Esophagus squamous epithelium (tissue), 5 donors: ENCODE data around the gene ATP2A2. TPM values are rescaled to one million over a fixed set of nuclear protein-coding genes. Genes with fewer than 3 reads are reported as not detected.

ENCODE experiments used
- DNase-seq: peaks from one replicate; lab custom pipeline; 2025; lab: John Stamatoyannopoulos, UW
- H3K27ac ChIP-seq, 4 donors: fragments of 200-600 bp; sonication (generic); one replicate each; pipeline ENCODE4 v1.5.1; 2016 to 2019; ENCODE audit warnings: mild to moderate bottlenecking in 1 of 4
- H3K27me3 ChIP-seq, 4 donors: fragments of 200-600 bp; sonication (generic); 1 replicate in 3 of 4; 2 replicates in 1 of 4; pipeline versions ENCODE4 v1.5.1 to v1.6.0; 2017 to 2021; ENCODE audit warnings: antibody characterized with exemption in 1 of 4
- H3K36me3 ChIP-seq, 3 donors: fragments of 200-600 bp; sonication (generic); one replicate each; pipeline ENCODE4 v1.5.1; 2016 to 2019
- H3K4me1 ChIP-seq, 3 donors: fragments of 200-600 bp; sonication (generic); one replicate each; pipeline ENCODE4 v1.5.1; 2017 to 2019
- H3K4me3 ChIP-seq, 4 donors: fragments of 200-600 bp; sonication (generic); 1 replicate in 3 of 4; 2 replicates in 1 of 4; pipeline ENCODE4 v1.5.1; 2016 to 2019; ENCODE audit warnings: mild to moderate bottlenecking in 2 of 4, moderate library complexity in 1 of 4
- H3K9me3 ChIP-seq, 3 donors: fragments of 200-600 bp; sonication (generic); one replicate each; pipeline ENCODE4 v1.5.1; 2016 to 2019
- POLR2A ChIP-seq, 4 donors: fragments of 450-650 bp; IDR thresholded peaks; one replicate each; pipeline ENCODE4 v1.6.1; 2017; ENCODE audit warnings: antibody characterized with exemption in 4 of 4, mild to moderate bottlenecking in 4 of 4, moderate library complexity in 3 of 4
- WGBS, 2 donors: methylation state at CpG; one replicate each; pipeline ENCODE4 v1.1.5; 2018; 5-methylcytosine and 5-hydroxymethylcytosine counted together
- intact Hi-C: fragments of 100-400 bp; cut with DNase I; formaldehyde crosslinking; loops from one replicate; pipeline ENCODE4 v1.15.0; 2022
- total RNA-seq, 4 donors: library from RNA; depleted of rRNA; stranded (reverse); fragments of >200 nt; gene quantifications; one replicate each; pipeline ENCODE4 v1.1.0, GENCODE V29; 2016
- TF ChIP-seq, protein P1 (sequence below), 6 experiments: fragments of 450-650 bp in 4 of 6; fragments of 200-600 bp in 2 of 6; sonication (generic) in 2 of 6; IDR thresholded peaks; one replicate each; pipeline ENCODE4 v1.5.1; 2016 to 2019; ENCODE audit warnings: antibody characterized with exemption in 6 of 6, mild to moderate bottlenecking in 4 of 6, moderate library complexity in 4 of 6
- donor health status: DM: yes; HTN: yes; CAD: no.

The ATP2A2 gene
- total RNA-seq, 4 donors from 2014 or later, result 147 to 263 (median 177) TPM

DNA sequence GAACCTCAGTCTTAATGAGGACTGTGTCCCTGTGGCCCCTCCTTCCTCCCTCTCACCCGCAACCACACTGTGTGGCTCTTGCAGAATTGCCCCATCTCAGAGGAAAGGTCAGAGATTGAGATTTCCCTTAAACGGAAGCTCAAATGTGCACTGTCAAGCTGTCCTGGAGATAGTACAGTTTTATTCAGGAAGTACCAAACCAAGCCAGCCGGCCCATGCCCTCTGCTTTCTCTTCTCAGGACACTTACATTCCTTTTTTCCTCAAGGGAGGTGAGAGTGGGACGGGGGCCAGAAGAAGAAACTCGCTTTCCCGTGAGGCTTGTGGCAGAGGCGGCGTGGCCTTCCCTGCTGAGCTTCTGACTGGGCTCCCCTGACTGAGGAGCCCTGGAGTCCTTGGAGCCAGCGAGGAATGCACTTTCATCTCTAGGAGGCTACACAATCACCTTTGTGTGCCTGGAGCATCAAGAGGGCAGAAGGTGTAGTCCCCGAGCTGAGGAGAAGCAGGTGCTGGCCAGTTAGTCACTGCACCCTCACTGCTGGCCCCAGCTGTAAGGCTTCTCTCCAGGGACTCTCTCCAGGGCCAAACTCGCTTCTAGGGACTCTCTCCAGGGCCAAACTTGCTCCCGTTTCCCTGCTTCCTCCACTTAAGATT is 24.1 kb upstream of the ATP2A2 start:
- intact Hi-C loops, result no loop called here
- no peaks in the 10 kb centered on the region for H3K36me3 ChIP-seq
- H3K27ac ChIP-seq, result peak overlapping the region; percentile 19 to 71 (median 42)
- H3K4me3 ChIP-seq, result no peak overlapping the region
- TF ChIP-seq, protein P1, sequence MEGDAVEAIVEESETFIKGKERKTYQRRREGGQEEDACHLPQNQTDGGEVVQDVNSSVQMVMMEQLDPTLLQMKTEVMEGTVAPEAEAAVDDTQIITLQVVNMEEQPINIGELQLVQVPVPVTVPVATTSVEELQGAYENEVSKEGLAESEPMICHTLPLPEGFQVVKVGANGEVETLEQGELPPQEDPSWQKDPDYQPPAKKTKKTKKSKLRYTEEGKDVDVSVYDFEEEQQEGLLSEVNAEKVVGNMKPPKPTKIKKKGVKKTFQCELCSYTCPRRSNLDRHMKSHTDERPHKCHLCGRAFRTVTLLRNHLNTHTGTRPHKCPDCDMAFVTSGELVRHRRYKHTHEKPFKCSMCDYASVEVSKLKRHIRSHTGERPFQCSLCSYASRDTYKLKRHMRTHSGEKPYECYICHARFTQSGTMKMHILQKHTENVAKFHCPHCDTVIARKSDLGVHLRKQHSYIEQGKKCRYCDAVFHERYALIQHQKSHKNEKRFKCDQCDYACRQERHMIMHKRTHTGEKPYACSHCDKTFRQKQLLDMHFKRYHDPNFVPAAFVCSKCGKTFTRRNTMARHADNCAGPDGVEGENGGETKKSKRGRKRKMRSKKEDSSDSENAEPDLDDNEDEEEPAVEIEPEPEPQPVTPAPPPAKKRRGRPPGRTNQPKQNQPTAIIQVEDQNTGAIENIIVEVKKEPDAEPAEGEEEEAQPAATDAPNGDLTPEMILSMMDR (IDR thresholded peaks at IDR 0.05), result no peak
- TF ChIP-seq POLR2A (IDR thresholded peaks at IDR 0.05), result no peak
- WGBS, 2 donors, result 51 to 73% methylated on average over 8 to 11 of the region's 12 CpGs
- no peaks in the 10 kb centered on the region for H3K9me3 ChIP-seq
- H3K27me3 ChIP-seq, result no peaks in the 10 kb centered on the region
- DNase-seq, result no peak
- H3K4me1 ChIP-seq, result peaks cover 2 to 11% (median 4%) of the 10 kb centered on the region in 3 donors

DNA sequence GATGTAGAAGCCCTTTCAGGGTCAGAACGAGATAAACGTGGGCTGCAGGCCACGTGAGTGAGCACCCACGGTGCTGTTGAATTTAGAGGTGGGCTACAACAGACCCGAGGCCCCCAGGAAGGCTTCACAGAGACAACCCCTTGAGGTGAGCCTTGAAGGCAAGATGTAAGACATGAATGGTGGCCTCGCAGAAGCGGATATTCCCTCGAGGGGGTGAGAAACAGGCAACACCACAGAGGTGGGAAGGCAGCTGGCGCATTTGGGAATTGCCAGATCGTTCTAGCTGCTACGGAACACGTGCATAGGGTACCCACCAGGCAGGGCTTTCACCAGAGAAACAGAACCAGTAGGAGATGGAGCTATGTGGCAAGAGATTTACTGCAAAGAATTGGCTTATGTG is 22.6 kb upstream of the ATP2A2 start:
- WGBS, 2 donors, result 84 to 94% methylated on average over 12 of the region's 12 CpGs
- no peaks in the 10 kb centered on the region for H3K9me3 ChIP-seq
- peaks cover 4 to 25% (median 7%) of the 10 kb centered on the region in 3 donors for H3K4me1 ChIP-seq
- intact Hi-C loops, result no loop called here
- no peaks in the 10 kb centered on the region for H3K36me3 ChIP-seq
- TF ChIP-seq, protein P1 (IDR thresholded peaks at IDR 0.05), result no peak
- TF ChIP-seq POLR2A (IDR thresholded peaks at IDR 0.05), result no peak
- no peaks in the 10 kb centered on the region for H3K27me3 ChIP-seq
- DNase-seq, result no peak
- H3K27ac ChIP-seq, result no peak overlapping the region
- H3K4me3 ChIP-seq, result no peak overlapping the region

DNA sequence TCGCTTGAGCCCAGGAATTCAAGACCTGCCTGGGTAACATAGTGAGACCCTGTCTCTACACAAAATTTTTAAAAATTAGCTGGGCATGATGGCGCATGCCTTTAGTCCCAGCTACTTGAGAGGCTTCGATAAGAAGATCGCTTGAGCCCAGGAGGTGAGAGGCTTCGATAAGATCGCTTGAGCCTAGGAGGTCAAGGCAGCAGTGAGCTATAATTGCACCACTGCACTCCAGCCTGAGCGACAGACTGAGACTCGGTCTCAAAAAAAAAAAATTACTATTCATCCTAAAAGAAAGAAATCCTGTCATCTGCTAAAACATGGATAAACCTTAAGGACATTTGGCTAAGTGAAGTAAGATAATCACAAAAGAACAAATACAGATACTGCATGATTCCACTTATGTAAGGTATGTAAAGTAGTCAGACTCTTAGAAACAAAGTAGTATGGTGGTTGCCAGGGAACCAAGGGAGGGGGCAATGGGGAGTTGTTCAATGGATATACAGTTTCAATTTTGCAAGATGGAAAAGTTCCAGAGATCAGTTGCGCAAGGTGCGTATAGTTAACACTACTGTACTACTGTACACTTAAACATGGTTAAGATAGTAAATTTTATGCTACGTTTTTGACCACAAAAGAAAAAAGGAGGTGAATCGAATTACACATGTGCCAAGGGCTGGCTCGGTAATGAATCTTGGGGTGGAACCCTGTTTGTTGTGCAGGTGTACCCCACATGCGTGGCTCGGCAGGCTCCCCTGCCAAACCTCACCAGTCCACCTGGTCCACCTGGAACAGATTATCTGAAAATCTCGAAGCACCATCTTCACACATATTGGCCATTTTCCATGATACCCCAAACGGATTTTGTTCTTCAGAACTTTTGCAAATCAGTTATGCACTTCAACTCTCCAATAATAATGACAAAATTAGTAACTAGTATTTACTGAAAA is 18.3 kb upstream of the ATP2A2 start:
- H3K27me3 ChIP-seq, result no peaks in the 10 kb centered on the region
- H3K27ac ChIP-seq, result peak overlapping the region in 1 of 4 donors; percentile 8
- intact Hi-C loops, result no loop called here
- peaks cover 4 to 29% (median 17%) of the 10 kb centered on the region in 3 donors for H3K4me1 ChIP-seq
- DNase-seq, result no peak
- H3K4me3 ChIP-seq, result no peak overlapping the region
- no peaks in the 10 kb centered on the region for H3K9me3 ChIP-seq
- 51 to 59% methylated on average over 16 to 17 of the region's 17 CpGs for WGBS, 2 donors
- no peaks in the 10 kb centered on the region for H3K36me3 ChIP-seq
- TF ChIP-seq, protein P1 (IDR thresholded peaks at IDR 0.05), result no peak
- no peak for TF ChIP-seq POLR2A (IDR thresholded peaks at IDR 0.05)

DNA sequence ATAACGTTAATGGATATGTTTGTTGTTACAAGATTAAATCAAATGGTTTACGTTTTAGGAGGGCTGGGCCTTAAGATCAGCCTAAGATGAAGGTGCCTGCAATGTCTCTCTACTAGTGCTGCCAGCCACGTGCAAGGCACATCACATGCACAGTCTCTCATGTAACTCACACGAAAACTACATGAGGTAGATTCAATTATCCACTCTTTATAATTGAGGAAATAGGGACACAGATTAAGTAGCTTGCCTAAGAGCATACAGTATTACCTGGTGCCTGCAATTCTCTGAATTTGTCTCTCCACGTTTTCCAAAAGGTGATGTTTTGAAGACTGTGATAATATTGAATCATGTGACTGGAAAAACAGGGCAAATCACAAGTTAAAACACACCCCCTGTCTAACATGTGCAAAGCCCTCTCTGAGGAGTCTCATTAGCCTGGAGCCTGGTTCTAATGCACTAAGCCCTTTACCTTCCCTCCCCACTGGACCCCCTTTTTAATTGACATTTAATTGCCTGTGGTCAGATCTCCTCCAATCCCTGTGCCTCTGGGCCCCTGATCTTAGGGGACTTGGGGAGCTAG is 14.6 kb upstream of the ATP2A2 start:
- no peaks in the 10 kb centered on the region for H3K9me3 ChIP-seq
- no peaks in the 10 kb centered on the region for H3K36me3 ChIP-seq
- H3K27me3 ChIP-seq, result no peaks in the 10 kb centered on the region
- TF ChIP-seq POLR2A (IDR thresholded peaks at IDR 0.05), result no peak
- TF ChIP-seq, protein P1 (IDR thresholded peaks at IDR 0.05), result no peak
- H3K4me3 ChIP-seq, result no peak overlapping the region
- intact Hi-C loops, result no loop called here
- 73 to 78% methylated on average over 5 of the region's 5 CpGs for WGBS, 2 donors
- peaks cover 18 to 59% (median 41%) of the 10 kb centered on the region in 3 donors for H3K4me1 ChIP-seq
- H3K27ac ChIP-seq, result peak overlapping the region in 3 of 4 donors; percentile 60 to 69 (median 61)
- no peak for DNase-seq
